Endodermal cell (in vitro differentiated cells): ENCODE data around the gene RILPL1. TPM values are rescaled to one million over a fixed set of nuclear protein-coding genes. Genes with fewer than 3 reads are reported as not detected.

Experiments used
- DNase-seq: peaks from one replicate; pipeline ENCODE4 v3.0.0-alpha.2; 2017
- H3K27ac ChIP-seq: 2 replicates; pipeline ENCODE4 v1.5.1; 2013; ENCODE audit warnings: mild to moderate bottlenecking, low read depth, low read length, moderate library complexity
- H3K27me3 ChIP-seq: 2 replicates; pipeline ENCODE4 v1.6.1; 2013; ENCODE audit warnings: mild to moderate bottlenecking, low read length, moderate library complexity; ENCODE audit not compliant: insufficient read depth, control insufficient read depth, poor library complexity, severe bottlenecking
- H3K36me3 ChIP-seq: 2 replicates; pipeline ENCODE4 v1.7.0; 2013; ENCODE audit warnings: mild to moderate bottlenecking, low read length, moderate library complexity; ENCODE audit not compliant: control insufficient read depth, insufficient read depth
- H3K4me1 ChIP-seq: one replicate; pipeline ENCODE4 v1.7.0; 2013; ENCODE audit warnings: low read length; ENCODE audit not compliant: control insufficient read depth, insufficient read depth
- H3K4me3 ChIP-seq: 2 replicates; pipeline ENCODE4 v1.5.1; 2013; ENCODE audit warnings: mild to moderate bottlenecking, low read length, moderate library complexity
- H3K9ac ChIP-seq: 2 replicates; pipeline ENCODE4 v1.6.1; 2013; ENCODE audit warnings: mild to moderate bottlenecking, low read length, moderate library complexity; ENCODE audit not compliant: poor library complexity, severe bottlenecking; ENCODE audit errors: extremely low read depth
- H3K9me3 ChIP-seq: 2 replicates; pipeline ENCODE4 v1.6.1; 2013; ENCODE audit warnings: mild to moderate bottlenecking, low read length, moderate library complexity; ENCODE audit not compliant: control insufficient read depth
- H3K27ac Mint-ChIP-seq: 2 replicates; pipeline ENCODE4 v1.8.0; 2020; ENCODE audit warnings: mixed read lengths
- H3K27me3 Mint-ChIP-seq: 2 replicates; pipeline ENCODE4 v1.8.0; 2021; ENCODE audit warnings: mild to moderate bottlenecking, mixed read lengths; ENCODE audit not compliant: insufficient read depth
- H3K36me3 Mint-ChIP-seq: 2 replicates; pipeline ENCODE4 v1.8.0; 2020; ENCODE audit warnings: low read depth, mixed read lengths
- H3K4me1 Mint-ChIP-seq: 2 replicates; pipeline ENCODE4 v1.8.0; 2020; ENCODE audit warnings: mixed read lengths
- H3K4me3 Mint-ChIP-seq: 2 replicates; pipeline ENCODE4 v1.8.0; 2020; ENCODE audit warnings: mild to moderate bottlenecking, moderate library complexity, mixed read lengths
- H3K9me3 Mint-ChIP-seq: 2 replicates; pipeline ENCODE4 v1.8.0; 2020; ENCODE audit warnings: mild to moderate bottlenecking, mixed read lengths
- CTCF ChIP-seq: fragments of 200-600 bp; sonication (generic); conservative IDR thresholded peaks from 2 replicates; pipeline ENCODE4 v1.5.0; 2021; ENCODE audit warnings: antibody characterized with exemption, mild to moderate bottlenecking
- WGBS, 2 experiments: methylation state at CpG; one replicate each; pipeline versions ENCODE4 v1.1.5 to v1.1.7; 2013; ENCODE audit warnings: missing lambda C conversion rate in 2 of 2, mixed read lengths in 1 of 2; ENCODE audit not compliant: insufficient coverage in 1 of 2, insufficient read length in 1 of 2; 5-methylcytosine and 5-hydroxymethylcytosine counted together
- total RNA-seq, 2 donors: library from RNA; stranded (reverse); fragmentation: NEBNext Ultra II Directional in 1 of 2; extraction: Animal tissue kit (Norgen Biotek cat#: 25700) in 1 of 2; gene quantifications; 2 replicates in 1 of 2; 3 replicates in 1 of 2; pipeline ENCODE4 v1.2.1, GENCODE V29; 2021

Gene RILPL1
- total RNA-seq, 2 donors from 2014 or later, result 19.0 to 25.2 TPM

GRCh38 chr12:123530668-123531067 is 2.9 kb downstream of the RILPL1 start:
- no peak overlapping the region for H3K4me3 Mint-ChIP-seq
- no peaks in the 10 kb centered on the region for H3K4me1 ChIP-seq
- 95 to 100% methylated on average over 5 of the region's 5 CpGs for WGBS, 2 experiments

DNA sequence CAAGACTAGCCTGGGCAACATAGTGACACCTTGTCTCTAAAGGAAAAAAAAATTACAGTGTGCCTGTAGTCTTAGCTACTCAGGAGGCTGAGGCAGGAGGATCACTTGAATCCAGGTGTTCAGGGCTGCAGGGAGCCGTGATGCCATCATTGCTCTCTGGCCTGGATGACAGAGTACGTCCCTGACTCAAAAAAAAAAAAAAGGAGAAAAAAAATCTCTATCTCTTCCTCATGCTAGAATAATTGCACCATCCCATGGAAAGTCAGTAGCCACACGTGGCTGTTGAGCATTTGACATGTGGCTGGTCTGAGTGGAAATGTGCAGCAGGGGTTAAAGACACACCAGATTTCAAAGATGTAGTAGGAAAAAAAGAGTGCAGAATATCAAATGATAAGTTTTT is 3.8 kb downstream of the RILPL1 start:
- Mint-ChIP-seq H3K36me3 (peaks cover 28% of the 10 kb centered on the region), H3K27ac (no peak overlapping the region)
- no peaks in the 10 kb centered on the region for H3K27me3 ChIP-seq

More at GRCh38 chr12:123530668-123531067, 2.9 kb downstream of the RILPL1 start:
- no peak for TF ChIP-seq CTCF
- Mint-ChIP-seq H3K4me1 (peaks cover 5% of the 10 kb centered on the region), H3K9me3 (no peaks in the 10 kb centered on the region), H3K27me3 (no peaks in the 10 kb centered on the region), H3K36me3 (peaks cover 27% of the 10 kb centered on the region), H3K27ac (no peak overlapping the region)
- Histone ChIP-seq H3K9ac (no peak overlapping the region), H3K9me3 (no peaks in the 10 kb centered on the region), H3K27me3 (no peaks in the 10 kb centered on the region), H3K36me3 (peaks cover 22% of the 10 kb centered on the region), H3K27ac (no peak overlapping the region), H3K4me3 (no peak overlapping the region)
- DNase-seq, result no peak

GRCh38 chr12:123528858-123529257 is 4.7 kb downstream of the RILPL1 start:
- WGBS, 2 experiments, result 94 to 100% methylated on average over 5 of the region's 5 CpGs
- no peaks in the 10 kb centered on the region for H3K9me3 ChIP-seq
- peaks cover 5% of the 10 kb centered on the region for H3K4me1 Mint-ChIP-seq
- peaks cover 3% of the 10 kb centered on the region for H3K9me3 Mint-ChIP-seq
- no peak for DNase-seq
- H3K27me3 ChIP-seq, result no peaks in the 10 kb centered on the region
- peaks cover 31% of the 10 kb centered on the region for H3K36me3 ChIP-seq
- H3K36me3 Mint-ChIP-seq, result peaks cover 36% of the 10 kb centered on the region
- no peak overlapping the region for H3K27ac ChIP-seq
- no peak for TF ChIP-seq CTCF
- H3K27ac Mint-ChIP-seq, result no peak overlapping the region
- H3K4me3 Mint-ChIP-seq, result no peak overlapping the region
- no peak overlapping the region for H3K4me3 ChIP-seq
- H3K9ac ChIP-seq, result no peak overlapping the region
- H3K4me1 ChIP-seq, result no peaks in the 10 kb centered on the region
- H3K27me3 Mint-ChIP-seq, result no peaks in the 10 kb centered on the region

More for the DNA sequence above, 3.8 kb downstream of the RILPL1 start:
- Mint-ChIP-seq H3K9me3 (peaks cover under 1% of the 10 kb centered on the region), H3K4me1 (peaks cover 5% of the 10 kb centered on the region), H3K4me3 (no peak overlapping the region), H3K27me3 (no peaks in the 10 kb centered on the region)
- Histone ChIP-seq H3K36me3 (peaks cover 23% of the 10 kb centered on the region), H3K9me3 (no peaks in the 10 kb centered on the region), H3K27ac (no peak overlapping the region), H3K4me1 (no peaks in the 10 kb centered on the region), H3K4me3 (no peak overlapping the region), H3K9ac (no peak overlapping the region)
- DNase-seq, result no peak
- 99 to 100% methylated on average over 1 to 3 of the region's 3 CpGs for WGBS, 2 experiments
- TF ChIP-seq CTCF, result no peak
